Psoas muscle (tissue), 8 donors: ENCODE measurements around the gene EYA4. TPM values are rescaled to one million over a fixed set of nuclear protein-coding genes. Genes with fewer than 3 reads are reported as not detected.
A peak's percentile ranks its signal among the peaks of the same experiment; 100 is the strongest.

Experiments used
- ATAC-seq, 4 donors: fragments of 200-7000 bp; cut with Tn5 transposase; one replicate each; pipeline ENCODE4 v1.9.1; 2020; ENCODE audit warnings: moderate library complexity in 3 of 4, mild to moderate bottlenecking in 2 of 4
- DNase-seq, 2 donors: peaks; one replicate each; pipeline ENCODE4 v3.0.0-alpha.2; 2020
- H3K27ac ChIP-seq: fragments of 200-600 bp; one replicate; pipeline ENCODE4 v1.8.0; 2022
- H3K27me3 ChIP-seq, 3 donors: fragments of 200-600 bp in 1 of 3; one replicate each; pipeline versions ENCODE4 v1.6.1 to v1.8.0; 2013 to 2022; ENCODE audit warnings: low read length in 2 of 3, mild to moderate bottlenecking in 2 of 3, moderate library complexity in 1 of 3; ENCODE audit not compliant: insufficient read depth in 3 of 3
- H3K36me3 ChIP-seq, 2 donors: fragments of 200-600 bp in 1 of 2; one replicate each; pipeline versions ENCODE4 v1.6.1 to v1.8.0; 2013 to 2022; ENCODE audit warnings: low read depth in 1 of 2, mild to moderate bottlenecking in 1 of 2, moderate library complexity in 1 of 2; ENCODE audit not compliant: insufficient read depth in 1 of 2
- H3K4me1 ChIP-seq: fragments of 200-600 bp; one replicate; pipeline ENCODE4 v1.8.0; 2022
- H3K4me3 ChIP-seq: fragments of 200-600 bp; one replicate; pipeline ENCODE4 v1.8.0; 2022; ENCODE audit warnings: mild to moderate bottlenecking
- H3K9me3 ChIP-seq: fragments of 200-600 bp; one replicate; pipeline ENCODE4 v1.8.0; 2022
- WGBS, 3 donors: extraction: QIAGEN DNeasy Blood & Tissue Kit; methylation state at CpG; one replicate each; pipeline versions ENCODE4 v1.1.6 to v1.1.7; 2013; 5-methylcytosine and 5-hydroxymethylcytosine counted together
- intact Hi-C, 2 donors: fragments of 100-400 bp; cut with DNase I; formaldehyde crosslinking; loops; one replicate each; pipeline versions ENCODE4 v1.11.0 to v1.14.2; 2022
- polyA plus RNA-seq, 3 donors: library from polyadenylated mRNA; stranded (reverse); fragments of 200-250 nt; gene quantifications; one replicate each; pipeline ENCODE4 v1.2.3, GENCODE V29; 2013
- total RNA-seq, 4 donors: library from RNA; stranded (reverse); fragmentation: NEBNext Ultra II Directional in 2 of 4; extraction: Animal tissue kit (Norgen Biotek cat#: 25700) in 2 of 4; gene quantifications; one replicate each; pipeline versions ENCODE4 v1.2.1 to v1.2.4, GENCODE V29; 2021 to 2023
- TF ChIP-seq, protein P1 (sequence below): fragments of 200-600 bp; IDR thresholded peaks from one replicate; pipeline ENCODE4 v1.8.0; 2022; ENCODE audit warnings: antibody characterized with exemption
- donor health status: healthy with polysubstance abuse.
- donor health status: DM: no; HTN: no; CAD: no; lungs with moderate emphysema.
- donor health status: Bipolar disorder and iron deficiency.
- donor health status: healthy.
- donor health status: DM: yes; HTN: yes; CAD: no.
- donor health status: DM: no; HTN: no; CAD: no.
- donor health status: DM: no; HTN: no; CAD: no.
- donor health status: DM: yes; HTN: yes; CAD: no.

Gene EYA4
- total and polyA plus RNA-seq, 7 donors, result 5.6 to 48.3 (median 32.8) TPM

DNA sequence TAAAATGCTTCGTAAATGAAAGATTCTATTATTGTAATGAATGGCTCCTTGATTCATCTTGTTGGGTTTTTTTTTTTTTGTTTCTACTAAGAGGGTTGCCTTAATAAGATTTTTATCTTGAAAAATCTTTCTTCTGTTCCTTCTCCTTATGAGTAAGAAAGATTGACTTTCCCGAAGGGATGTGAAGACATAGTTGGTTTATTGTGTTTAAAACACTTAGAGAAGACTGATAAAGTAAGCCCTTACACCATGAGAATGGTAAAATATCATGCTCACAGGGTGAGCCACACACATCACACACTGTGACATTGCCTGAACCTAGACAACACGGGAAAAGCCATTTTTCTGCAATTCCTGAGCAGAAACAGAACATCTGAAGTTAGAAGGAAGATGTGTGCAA, 330.5 kb downstream of the EYA4 start:
- Histone ChIP-seq H3K27me3 (no peaks in the 10 kb centered on the region), H3K27ac (no peak overlapping the region), H3K4me1 (no peaks in the 10 kb centered on the region), H3K4me3 (no peak overlapping the region), H3K36me3 (no peaks in the 10 kb centered on the region), H3K9me3 (no peaks in the 10 kb centered on the region)
- intact Hi-C loops, result loop anchor here in 1 of 2 donors (10.0 kb wide), 1 partner anchor 263 kb away; no protein-coding TSS in a partner anchor
- ATAC-seq, result no peak
- WGBS, 3 donors, result 56 to 83% (median 77%) methylated on average over 3 of the region's 3 CpGs
- TF ChIP-seq, protein P1, sequence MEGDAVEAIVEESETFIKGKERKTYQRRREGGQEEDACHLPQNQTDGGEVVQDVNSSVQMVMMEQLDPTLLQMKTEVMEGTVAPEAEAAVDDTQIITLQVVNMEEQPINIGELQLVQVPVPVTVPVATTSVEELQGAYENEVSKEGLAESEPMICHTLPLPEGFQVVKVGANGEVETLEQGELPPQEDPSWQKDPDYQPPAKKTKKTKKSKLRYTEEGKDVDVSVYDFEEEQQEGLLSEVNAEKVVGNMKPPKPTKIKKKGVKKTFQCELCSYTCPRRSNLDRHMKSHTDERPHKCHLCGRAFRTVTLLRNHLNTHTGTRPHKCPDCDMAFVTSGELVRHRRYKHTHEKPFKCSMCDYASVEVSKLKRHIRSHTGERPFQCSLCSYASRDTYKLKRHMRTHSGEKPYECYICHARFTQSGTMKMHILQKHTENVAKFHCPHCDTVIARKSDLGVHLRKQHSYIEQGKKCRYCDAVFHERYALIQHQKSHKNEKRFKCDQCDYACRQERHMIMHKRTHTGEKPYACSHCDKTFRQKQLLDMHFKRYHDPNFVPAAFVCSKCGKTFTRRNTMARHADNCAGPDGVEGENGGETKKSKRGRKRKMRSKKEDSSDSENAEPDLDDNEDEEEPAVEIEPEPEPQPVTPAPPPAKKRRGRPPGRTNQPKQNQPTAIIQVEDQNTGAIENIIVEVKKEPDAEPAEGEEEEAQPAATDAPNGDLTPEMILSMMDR, result no peak
- DNase-seq, result no peak

- ATAC-seq, result peak in 3 of 4 donors; percentile 91 to 95 (median 93)
- Histone ChIP-seq H3K4me3 (no peak overlapping the region), H3K4me1 (no peaks in the 10 kb centered on the region), H3K27ac (peak overlapping the region; percentile 74), H3K36me3 (no peaks in the 10 kb centered on the region), H3K9me3 (no peaks in the 10 kb centered on the region), H3K27me3 (no peaks in the 10 kb centered on the region)
- intact Hi-C loops, result loop anchor here in 1 of 2 donors (10.0 kb wide), 1 partner anchor 257 kb away; no protein-coding TSS in a partner anchor
- TF ChIP-seq, protein P1, result no peak
- 0 to 44% (median 0%) methylated on average over 1 of the region's 1 CpG for WGBS, 3 donors
- DNase-seq, result no peak
Measured at GRCh38 chr6:133577851-133578250, 336.7 kb downstream of the EYA4 start.
